ENCODE data around the gene PLA2G4E.

GRCh38 chr15:42036966-42037365 is 16.1 kb upstream of the PLA2G4E start:
- TF ChIP-seq, protein P1, sequence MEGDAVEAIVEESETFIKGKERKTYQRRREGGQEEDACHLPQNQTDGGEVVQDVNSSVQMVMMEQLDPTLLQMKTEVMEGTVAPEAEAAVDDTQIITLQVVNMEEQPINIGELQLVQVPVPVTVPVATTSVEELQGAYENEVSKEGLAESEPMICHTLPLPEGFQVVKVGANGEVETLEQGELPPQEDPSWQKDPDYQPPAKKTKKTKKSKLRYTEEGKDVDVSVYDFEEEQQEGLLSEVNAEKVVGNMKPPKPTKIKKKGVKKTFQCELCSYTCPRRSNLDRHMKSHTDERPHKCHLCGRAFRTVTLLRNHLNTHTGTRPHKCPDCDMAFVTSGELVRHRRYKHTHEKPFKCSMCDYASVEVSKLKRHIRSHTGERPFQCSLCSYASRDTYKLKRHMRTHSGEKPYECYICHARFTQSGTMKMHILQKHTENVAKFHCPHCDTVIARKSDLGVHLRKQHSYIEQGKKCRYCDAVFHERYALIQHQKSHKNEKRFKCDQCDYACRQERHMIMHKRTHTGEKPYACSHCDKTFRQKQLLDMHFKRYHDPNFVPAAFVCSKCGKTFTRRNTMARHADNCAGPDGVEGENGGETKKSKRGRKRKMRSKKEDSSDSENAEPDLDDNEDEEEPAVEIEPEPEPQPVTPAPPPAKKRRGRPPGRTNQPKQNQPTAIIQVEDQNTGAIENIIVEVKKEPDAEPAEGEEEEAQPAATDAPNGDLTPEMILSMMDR (IDR thresholded peaks at IDR 0.05) = no peak
- TF ChIP-seq EP300 (IDR thresholded peaks at IDR 0.05) = no peak
